Medulla oblongata (tissue), 1 donor: ENCODE results near the gene TFDP1.
"Not testable (repeated sequence)": the region's sequence is repeated elsewhere in the genome, so short reads cannot be mapped to it uniquely, and the experiment has no call there.

Experiments
- DNase-seq: peaks from one replicate; pipeline ENCODE4 v3.0.0-alpha.2; 2015; ENCODE audit errors: extremely low spot score

The TFDP1 gene

GRCh38 chr13:113550453-113550852 lies 34.1 kb upstream of the TFDP1 start:
- no peak for DNase-seq

GRCh38 chr13:113551081-113552000 lies 33.2 kb upstream of the TFDP1 start:
- no peak for DNase-seq

GRCh38 chr13:113552079-113552478 lies 32.5 kb upstream of the TFDP1 start:
- DNase-seq, result no peak

GRCh38 chr13:113552786-113553434 lies 31.6 kb upstream of the TFDP1 start:
- DNase-seq, result no peak

GRCh38 chr13:113553511-113554332 lies 30.8 kb upstream of the TFDP1 start:
- DNase-seq, result no peak

GRCh38 chr13:113554333-113554700 lies 30.2 kb upstream of the TFDP1 start:
- DNase-seq, result no peak

- DNase-seq, result no peak
Measured at GRCh38 chr13:113555141-113555540, 29.4 kb upstream of the TFDP1 start.

GRCh38 chr13:113557013-113557412 lies 27.5 kb upstream of the TFDP1 start:
- DNase-seq, result no peak

- DNase-seq, result no peak
Measured at GRCh38 chr13:113558461-113558860, 26.1 kb upstream of the TFDP1 start.

- no peak for DNase-seq
Measured at GRCh38 chr13:113559061-113559460, 25.5 kb upstream of the TFDP1 start.

- no peak for DNase-seq
Measured at GRCh38 chr13:113559901-113560644, 24.5 kb upstream of the TFDP1 start.

- DNase-seq, result no peak
Measured at GRCh38 chr13:113560645-113561416, 23.7 kb upstream of the TFDP1 start.

- DNase-seq, result no peak
Measured at GRCh38 chr13:113561417-113562084, 23.0 kb upstream of the TFDP1 start.

- peak; percentile 83 for DNase-seq
Measured at GRCh38 chr13:113562085-113562749, 22.3 kb upstream of the TFDP1 start.

- DNase-seq, result no peak
Measured at GRCh38 chr13:113562844-113563243, 21.7 kb upstream of the TFDP1 start.

- DNase-seq, result not testable (repeated sequence)
Measured at GRCh38 chr13:113563511-113563910, 21.0 kb upstream of the TFDP1 start.

- no peak for DNase-seq
Measured at GRCh38 chr13:113564331-113565023, 20.1 kb upstream of the TFDP1 start.

GRCh38 chr13:113565526-113566226 lies 18.9 kb upstream of the TFDP1 start:
- DNase-seq, result no peak

- DNase-seq, result no peak
Measured at GRCh38 chr13:113566227-113566561, 18.4 kb upstream of the TFDP1 start.
